GM18909 (cell line): Measurements from ENCODE around the gene GALNT13.

Experiments
- ATAC-seq: cut with Tn5 transposase; IDR thresholded peaks from one replicate; pipeline ENCODE4 v1.9.1; 2021; ENCODE audit warnings: mild to moderate bottlenecking; ENCODE audit not compliant: unreplicated experiment, poor library complexity

Gene GALNT13

DNA sequence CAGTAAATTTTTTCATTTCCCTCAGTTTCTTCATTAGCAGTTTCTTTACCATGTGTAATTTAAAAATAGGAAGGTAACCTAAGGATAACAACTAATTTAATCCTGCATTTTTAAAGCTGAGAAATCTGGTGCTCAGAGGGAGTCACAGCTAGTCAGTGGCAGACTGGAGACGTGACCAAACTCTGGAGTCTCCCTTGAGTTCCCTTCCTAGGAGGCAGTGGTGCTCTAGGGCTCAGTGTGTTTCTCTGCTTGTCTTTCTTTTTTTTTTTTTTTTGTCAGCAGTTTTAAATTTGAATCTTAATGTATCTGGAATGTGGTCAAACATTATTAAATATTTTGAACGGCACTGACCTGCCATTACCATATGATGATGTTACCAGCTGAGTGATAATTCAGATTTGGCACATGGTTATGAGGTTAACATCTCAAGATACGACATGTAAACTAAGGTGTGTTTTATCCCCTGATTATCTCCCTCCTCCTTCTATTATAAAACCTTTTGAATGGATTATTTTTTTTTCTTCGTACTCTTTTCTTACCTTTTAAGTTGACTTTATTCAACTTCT is 226.2 kb downstream of the GALNT13 start:
- no peak for ATAC-seq

GRCh38 chr2:154120706-154121105 is 249.0 kb downstream of the GALNT13 start:
- no peak for ATAC-seq

GRCh38 chr2:154125891-154126290 is 254.2 kb downstream of the GALNT13 start:
- ATAC-seq: no peak

- no peak for ATAC-seq
Measured at GRCh38 chr2:154130821-154131220, 259.1 kb downstream of the GALNT13 start.

- ATAC-seq: no peak
Measured at GRCh38 chr2:154132827-154133226, 261.1 kb downstream of the GALNT13 start.

DNA sequence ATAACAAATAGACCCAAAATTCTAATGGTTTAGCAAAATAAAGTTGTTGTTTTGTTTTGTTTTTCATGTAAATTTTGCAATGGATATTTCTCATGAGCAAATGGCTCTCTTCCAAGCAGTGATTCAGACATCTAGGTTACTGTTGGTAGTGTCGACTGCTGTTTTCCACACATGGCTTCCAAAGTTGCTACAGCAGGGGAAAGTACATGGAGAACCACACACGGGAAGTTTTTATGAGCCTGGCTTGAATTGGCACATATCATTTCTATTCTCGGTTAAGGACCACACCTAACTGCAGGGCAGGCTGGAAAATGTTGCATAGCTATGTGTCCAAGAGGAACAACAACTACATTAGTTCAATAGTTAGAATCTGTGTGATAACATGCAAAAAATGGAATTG is 262.1 kb downstream of the GALNT13 start:
- no peak for ATAC-seq

DNA sequence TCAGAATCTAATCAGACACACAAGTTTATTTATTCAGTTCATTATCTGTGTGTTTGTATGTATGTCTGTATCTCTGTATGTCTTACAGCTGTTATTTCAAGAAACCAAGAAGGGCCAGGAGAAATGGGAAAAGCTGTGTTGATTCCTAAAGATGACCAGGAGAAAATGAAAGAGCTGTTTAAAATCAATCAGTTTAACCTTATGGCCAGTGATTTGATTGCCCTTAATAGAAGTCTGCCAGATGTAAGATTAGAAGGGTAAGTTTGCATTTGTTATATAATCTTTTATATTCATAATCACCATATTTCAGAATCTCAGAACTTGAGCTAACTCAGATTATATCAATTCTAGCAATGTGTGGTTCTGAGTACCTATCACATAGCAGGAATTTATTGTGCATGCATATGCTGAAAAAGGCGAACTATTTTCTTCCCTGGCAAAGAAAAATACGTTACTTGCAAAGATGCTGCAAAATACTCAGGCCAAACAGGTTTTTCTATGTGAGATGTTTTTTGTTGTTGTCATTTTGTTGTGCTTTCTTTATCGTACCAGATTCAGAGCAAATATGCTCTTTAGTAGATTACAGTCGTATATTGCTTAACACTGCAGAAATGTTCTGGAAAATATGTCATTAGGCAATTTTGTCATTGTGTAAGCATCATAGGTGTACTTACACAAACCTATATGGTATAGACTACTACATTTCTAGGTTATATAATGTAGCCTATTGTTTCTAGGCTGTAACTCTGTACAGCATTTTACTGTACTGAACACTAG is 268.7 kb downstream of the GALNT13 start:
- no peak for ATAC-seq

DNA sequence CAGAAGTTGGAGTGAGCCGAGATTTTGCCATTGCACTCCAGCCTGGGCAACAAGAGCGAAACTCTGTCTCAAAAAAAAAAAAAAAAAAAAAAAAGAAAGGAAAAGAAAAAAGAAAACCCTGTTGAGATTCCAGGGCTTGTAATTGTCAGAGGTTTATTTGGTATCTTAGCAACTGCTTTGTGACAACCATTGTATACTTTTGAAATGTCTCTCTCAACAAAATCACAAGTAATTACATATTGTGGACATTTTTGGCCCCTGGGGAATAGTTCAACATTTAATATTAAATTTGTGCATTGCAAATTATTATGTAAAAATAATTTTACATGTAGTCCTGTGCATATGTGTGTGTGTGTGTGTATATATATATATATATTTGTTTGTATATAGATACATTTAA is 270.8 kb downstream of the GALNT13 start:
- no peak for ATAC-seq

DNA sequence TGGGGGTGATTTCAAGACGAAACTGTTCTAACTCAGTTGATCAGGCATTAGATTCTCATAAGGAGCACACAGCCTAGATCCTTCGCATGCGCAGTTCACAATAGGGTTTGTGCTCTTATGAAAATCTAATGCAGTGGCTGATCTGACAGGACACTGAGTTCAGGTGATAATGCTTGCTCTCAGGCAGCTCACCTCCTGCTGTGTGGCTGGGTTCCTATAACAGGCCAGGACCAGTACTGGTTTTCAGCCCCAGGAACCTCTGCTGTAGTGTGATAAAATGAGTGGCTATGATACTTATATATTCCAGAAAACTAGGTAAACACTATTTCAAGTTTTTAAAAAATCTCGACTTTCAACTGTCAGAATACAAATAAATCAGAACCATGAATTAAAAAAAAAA is 271.4 kb downstream of the GALNT13 start:
- no peak for ATAC-seq

DNA sequence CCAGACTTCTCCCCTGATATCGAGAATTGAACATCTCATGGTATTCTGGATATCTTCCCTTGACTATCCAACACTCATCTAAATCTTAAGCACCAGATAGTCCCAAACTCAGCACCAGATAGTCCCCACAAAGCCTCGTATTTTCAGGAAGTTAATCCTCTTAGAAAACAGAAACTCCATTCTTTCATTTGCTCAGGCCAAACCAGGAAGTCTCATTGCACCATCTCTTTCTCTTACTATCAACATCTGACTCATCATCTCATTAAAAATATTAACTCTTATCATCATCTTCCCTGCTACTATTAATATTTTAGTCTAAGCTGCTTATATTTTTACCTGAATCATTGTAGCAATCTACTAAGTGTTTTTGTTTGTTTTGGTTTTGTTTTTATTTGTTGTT is 286.4 kb downstream of the GALNT13 start:
- ATAC-seq: no peak

DNA sequence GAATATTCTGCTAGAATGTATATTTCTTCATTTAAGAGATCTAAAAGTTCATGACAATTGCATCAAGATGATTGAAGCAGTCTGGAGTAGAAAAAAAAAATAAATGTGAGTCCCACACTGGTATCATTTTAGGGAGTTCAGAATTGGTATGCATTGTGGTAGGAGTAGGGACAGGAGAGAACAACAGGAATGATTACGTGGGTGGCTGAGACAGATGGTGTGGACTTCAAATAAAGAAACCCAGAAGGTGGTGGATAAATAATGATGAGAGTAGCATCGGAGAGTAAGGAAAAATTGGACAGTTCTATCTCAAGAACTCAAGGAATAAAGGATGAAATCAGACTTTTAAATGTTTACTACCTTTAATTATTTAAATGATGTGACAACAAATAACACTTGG is 289.6 kb downstream of the GALNT13 start:
- no peak for ATAC-seq

GRCh38 chr2:154170400-154170799 is 298.7 kb downstream of the GALNT13 start:
- no peak for ATAC-seq

DNA sequence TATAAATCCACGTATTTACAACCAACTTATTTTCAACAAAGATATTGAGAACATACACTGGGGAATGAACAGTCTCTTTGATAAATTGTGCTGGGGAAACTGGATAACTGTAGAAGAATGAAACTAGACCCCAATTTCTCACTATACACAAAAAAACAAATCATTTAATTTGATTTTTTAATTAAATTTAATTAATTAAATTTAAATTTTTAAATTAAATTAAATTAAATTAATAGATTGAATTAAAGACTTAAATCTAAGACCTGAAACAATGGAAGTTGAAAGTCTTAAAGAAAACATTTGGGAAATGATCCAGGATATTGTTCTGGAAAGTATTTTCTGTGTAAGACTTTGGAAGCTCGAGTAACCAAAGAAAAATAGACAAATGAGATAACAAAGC is 301.4 kb downstream of the GALNT13 start:
- no peak for ATAC-seq

DNA sequence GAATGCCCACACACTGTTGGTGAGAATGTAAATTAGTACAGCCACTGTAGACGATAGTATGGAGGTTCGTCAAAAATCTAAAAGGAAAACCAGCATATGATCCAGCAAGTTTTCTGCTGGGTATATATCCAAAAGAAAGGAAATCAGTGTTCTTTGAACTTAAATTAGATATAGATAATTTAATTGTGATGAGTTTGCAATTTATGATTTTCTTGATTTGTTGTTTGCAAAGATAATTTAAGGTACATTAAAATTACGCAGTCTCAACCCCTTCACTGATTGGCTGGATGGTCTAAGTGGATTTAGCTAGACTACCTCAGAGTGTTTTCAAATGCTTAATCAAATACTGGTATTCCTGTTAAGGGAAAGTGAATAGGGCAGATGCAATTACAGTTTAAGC is 302.2 kb downstream of the GALNT13 start:
- no peak for ATAC-seq

DNA sequence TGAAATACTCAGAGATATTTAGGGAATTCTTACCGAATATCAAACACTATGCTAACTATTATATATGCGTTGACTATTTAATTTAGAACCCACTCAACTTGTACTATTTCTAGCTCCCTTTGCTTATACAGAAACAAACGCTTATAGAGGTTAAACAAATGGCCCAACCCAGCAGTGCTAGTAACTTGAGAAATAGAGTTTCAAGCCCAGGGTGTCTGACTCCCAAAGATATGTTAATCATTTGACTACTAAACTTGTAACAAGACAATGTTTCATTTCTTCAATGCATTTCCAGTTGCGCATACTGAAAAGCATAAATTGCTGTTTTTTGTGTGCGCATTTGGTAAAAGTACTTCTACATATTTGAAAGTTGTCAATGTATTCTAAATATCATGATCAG is 310.3 kb downstream of the GALNT13 start:
- no peak for ATAC-seq

- ATAC-seq: no peak
Measured at GRCh38 chr2:154187948-154188347, 316.2 kb downstream of the GALNT13 start.

DNA sequence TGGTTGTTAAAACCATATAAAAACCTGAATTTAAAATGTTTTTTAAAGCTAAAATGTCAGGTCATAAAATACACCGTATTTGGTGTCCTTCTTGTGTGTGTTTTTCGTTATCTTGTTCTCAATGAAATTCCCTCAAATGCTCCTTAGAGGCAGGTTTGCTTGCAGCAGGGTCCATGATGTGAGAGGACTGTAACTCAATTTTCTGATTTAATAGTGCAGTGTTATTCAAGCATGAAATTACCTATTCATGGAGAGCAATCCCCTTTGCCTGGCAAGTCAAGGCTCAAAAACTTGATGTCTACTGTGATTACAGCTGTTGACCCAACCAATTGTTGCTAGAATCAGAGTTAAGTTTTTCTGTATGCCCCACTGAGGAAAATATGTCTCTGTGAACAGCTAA is 318.2 kb downstream of the GALNT13 start:
- no peak for ATAC-seq

DNA sequence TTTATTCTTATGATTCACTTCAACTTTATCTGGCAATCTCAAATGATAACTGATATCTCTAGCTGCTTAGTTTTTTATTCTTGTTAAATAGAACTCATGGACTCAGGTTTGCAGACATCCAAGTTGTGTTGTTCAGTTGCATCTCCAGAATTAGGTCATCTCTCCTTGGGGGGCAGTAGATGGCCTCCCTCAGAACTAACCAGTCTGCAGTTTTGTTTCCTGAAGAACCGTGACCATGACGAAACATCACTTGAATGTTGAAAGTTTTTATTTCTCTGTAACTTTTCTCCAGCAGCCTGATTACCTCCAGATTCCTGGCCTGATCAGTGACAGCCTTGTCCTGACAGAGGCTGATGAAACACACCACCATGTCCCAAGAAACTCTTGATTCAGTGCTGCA is 321.5 kb downstream of the GALNT13 start:
- no peak for ATAC-seq

DNA sequence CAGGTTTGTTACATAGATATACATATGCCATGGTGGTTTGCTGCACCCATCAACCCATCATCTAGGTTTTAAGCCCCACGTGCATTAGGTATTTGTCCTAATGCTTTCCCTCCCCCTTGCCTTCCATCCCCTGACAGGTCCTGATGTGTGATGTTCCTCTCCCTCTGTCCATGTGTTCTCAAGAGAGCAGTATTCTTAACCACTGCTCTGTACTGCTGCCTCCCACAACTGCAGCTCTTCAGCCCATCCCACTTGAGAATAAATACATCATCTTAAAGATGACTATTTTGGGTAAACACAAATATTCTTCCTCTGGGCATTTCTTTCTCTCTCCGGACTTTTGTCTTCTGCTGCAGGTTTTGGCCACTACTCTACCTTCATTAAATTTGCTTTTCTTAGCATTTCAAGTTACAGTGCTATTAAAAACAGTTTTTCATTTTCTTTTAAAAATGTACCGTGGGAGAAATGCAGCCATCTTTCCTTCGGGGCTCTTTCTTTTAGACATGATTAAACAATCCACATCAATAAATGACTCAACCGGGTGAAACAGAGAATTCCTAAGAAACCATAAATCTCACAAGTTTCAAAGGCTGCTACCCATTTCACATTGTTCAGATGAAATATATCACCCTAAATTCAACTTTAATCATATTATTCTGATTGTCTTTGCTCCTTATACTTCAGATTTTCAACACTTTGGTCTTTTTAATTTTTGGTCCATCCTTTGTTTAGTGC is 323.4 kb downstream of the GALNT13 start:
- no peak for ATAC-seq

DNA sequence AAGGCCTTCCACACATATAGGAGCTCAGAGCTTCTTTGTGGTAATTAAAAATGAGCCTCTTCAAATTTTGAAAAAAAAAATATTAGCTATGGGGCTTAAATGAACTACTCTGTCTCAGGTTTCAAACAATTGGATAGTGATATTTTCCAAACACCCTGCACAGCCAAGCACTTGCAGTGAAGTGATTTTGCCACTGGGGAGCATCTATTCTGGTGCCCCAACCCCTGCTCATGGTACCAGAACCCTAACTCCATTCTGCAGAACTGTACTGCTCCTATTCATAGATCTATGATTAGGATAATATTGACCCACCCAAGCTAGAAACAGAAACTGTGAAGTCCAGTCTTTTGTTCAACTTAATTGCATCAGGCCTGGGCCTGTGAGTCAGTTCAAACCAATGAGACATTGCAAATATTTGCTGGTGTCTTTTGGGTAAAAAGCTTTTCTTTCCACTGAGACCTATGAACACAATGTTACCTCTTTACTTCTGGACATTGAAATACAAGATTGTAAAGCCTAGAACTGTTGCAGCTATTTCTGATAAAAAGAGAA is 324.0 kb downstream of the GALNT13 start:
- ATAC-seq: no peak

DNA sequence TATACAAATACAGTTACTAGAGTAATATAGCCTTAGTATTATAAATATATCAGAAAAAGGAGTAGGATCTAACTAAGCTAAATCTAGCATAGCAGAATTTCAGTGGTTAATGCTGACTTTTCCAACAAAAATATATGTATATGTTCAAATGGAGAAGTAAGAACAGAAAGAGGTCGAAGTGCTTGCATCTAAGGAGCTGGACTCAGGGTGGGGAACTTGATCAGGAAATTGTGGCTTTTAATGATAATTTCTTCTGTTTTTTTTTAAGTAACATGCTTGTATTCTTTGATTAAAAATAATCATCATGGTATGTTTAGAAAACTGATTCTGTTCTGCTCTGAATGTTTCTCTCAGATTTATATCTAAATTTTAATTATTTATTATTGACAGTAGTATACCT is 327.1 kb downstream of the GALNT13 start:
- ATAC-seq: no peak
